D341Med (cell line): ENCODE measurements around the gene EIF5A2.

Experiments
- DNase-seq: peaks from one replicate; pipeline ENCODE4 v3.0.0; 2012; ENCODE audit warnings: low spot score

EIF5A2 gene

DNA sequence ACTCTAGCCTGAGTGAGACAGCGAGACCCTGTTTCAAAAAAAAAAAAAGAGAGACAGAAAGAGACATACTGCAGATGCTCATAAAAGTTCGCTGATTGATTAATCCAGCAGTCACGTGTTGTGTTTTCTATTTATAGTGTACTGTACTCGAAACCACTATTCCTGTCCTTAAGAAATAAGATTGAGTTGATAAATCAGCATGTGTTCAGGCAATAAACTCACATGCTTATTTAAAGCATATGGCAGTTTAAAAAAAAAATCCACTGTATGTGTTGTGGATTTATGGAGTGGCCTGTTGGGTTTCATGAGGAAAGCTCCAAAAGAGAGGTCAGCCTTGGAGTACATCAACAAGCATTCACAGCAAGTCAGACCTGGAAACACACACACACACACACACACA is 56.1 kb downstream of the EIF5A2 start:
- no peak for DNase-seq

DNA sequence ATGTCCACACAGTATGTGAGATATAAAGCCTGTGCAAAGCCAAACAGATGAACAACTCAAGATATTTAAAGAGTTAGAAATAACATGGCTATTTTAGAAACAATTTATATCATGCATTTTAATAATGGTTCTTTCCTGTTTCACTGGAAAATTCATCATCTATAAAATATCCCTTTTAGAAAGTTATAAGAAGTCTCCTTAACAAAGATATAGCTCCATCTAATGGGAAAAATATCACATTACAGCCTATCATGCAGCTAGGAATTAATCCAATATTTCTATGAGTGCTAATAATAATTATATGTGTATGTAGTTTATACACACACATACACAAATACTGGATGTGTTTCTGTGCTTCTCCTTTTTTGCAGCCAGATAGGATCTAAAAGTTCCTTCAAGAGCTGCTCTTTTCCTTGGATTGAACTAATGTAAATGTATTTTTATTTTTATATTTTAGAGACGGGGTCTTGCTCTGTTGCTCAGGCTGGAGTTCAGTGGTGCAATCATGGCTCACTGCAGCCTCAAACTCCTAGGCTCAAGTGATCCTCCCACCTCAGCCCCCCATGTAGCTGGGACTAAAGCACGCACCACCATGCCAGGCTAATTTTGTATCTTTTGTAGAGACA is 60.0 kb downstream of the EIF5A2 start:
- no peak for DNase-seq

DNA sequence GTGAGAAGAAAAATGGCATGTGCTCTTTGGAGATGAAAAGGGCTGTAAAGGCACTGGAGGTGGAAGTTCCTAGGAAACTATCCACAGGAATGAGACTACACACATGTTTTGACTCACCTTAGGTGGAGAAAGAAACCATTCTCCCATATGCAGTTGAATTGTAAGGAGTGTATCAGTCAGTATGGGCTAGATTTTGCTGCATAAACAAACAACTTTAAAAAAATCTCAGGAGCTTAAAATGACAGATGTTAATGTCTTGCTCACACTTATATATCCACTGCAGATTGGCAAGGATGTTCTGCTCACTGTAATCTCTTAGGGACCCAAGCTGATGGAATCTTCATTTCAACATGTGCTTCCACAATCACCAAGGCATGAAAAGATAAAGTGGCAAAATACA is 64.1 kb downstream of the EIF5A2 start:
- no peak for DNase-seq

DNA sequence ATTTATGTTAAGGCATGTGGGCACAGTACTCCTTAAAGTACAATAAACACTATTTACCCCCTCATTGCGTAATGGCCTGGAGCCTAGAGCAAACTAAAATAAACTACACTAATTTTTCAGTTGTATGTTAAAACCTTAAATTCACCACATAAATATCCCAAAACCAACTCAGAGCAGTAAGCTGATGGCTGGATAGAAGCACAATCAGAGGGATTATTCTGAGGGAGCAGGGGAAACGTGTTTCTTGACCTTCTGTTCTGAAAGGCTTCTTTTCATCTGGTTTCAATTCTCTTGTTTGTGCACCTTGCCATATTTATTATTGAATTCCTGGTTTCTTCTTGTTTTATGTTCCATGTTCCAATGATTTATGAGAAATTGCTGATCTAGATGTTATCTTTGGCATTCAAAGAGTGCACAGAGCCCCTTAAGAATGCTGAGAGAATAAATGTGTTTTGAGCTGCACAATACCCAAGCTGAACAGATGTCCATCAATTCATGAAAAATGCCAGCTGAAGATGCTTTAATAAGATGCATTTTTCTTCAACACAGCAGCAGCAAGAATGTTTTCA is 68.1 kb downstream of the EIF5A2 start:
- DNase-seq, result no peak

DNA sequence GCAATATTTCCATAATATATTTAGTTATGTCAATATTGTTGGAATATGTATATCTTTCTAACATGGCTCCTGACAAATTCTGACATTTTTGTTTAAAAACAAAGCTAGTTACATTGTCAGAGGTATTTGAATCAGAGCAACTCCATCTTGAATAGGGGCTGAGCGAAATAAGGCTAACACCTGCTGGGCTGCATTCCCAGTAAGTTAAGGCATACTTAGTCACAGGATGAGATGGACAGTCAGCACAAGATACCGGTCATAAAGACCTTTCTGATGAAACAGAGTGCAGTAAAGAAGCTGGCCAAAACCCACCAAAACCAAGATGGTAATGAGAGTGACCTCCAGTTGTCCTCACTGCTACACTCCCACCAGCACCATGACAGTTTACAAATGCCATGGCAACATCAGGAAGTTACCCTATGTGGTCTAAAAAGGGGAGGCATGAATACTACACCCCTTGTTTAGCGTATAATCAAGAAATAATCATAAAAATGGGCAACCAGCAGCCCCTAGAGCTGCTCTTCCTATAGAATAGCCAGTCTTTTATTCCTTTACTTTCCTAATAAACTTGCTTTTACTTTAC is 68.8 kb downstream of the EIF5A2 start:
- no peak for DNase-seq
